Sigmoid colon (tissue), 3 donors: ENCODE data around the gene EMX2.

ENCODE experiments used
- POLR2A ChIP-seq, 2 donors: fragments of 450-650 bp; IDR thresholded peaks; one replicate each; pipeline ENCODE4 v1.6.1; 2016; ENCODE audit warnings: antibody characterized with exemption in 2 of 2, mild to moderate bottlenecking in 2 of 2, moderate library complexity in 2 of 2
- TF ChIP-seq, protein P1 (sequence below), 4 experiments: fragments of 450-650 bp in 3 of 4; fragments of 200-600 bp in 1 of 4; IDR thresholded peaks; one replicate each; pipeline ENCODE4 v1.5.1; 2016 to 2019; ENCODE audit warnings: antibody characterized with exemption in 4 of 4, mild to moderate bottlenecking in 3 of 4, moderate library complexity in 2 of 4

DNA sequence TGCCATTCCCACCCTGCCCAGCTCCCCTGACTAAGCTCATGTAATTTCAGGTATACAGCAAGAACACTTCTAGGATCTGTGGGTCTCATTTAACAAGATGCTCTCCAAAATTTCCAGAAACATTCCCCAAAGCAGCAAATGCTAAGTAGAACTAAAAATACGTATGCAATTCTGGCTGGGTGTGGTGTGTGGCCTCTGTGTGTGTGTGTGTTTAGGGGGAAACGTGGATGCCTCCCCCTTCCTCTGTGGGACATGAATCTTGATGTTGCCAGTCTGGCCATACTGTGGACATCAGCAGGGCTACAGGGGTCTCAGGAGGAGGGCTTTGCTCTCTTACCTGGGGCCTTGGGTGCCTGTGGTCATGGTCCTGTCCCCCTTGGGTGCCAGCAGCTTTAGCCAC is 18.4 kb downstream of the EMX2 start:
- TF ChIP-seq, protein P1, sequence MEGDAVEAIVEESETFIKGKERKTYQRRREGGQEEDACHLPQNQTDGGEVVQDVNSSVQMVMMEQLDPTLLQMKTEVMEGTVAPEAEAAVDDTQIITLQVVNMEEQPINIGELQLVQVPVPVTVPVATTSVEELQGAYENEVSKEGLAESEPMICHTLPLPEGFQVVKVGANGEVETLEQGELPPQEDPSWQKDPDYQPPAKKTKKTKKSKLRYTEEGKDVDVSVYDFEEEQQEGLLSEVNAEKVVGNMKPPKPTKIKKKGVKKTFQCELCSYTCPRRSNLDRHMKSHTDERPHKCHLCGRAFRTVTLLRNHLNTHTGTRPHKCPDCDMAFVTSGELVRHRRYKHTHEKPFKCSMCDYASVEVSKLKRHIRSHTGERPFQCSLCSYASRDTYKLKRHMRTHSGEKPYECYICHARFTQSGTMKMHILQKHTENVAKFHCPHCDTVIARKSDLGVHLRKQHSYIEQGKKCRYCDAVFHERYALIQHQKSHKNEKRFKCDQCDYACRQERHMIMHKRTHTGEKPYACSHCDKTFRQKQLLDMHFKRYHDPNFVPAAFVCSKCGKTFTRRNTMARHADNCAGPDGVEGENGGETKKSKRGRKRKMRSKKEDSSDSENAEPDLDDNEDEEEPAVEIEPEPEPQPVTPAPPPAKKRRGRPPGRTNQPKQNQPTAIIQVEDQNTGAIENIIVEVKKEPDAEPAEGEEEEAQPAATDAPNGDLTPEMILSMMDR (IDR thresholded peaks at IDR 0.05), result no peak
- TF ChIP-seq POLR2A (IDR thresholded peaks at IDR 0.05), result no peak
